ENCODE measurements around the gene ATP9A.

GRCh38 chr20:51641866-51642265, 126.3 kb downstream of the ATP9A start:
- TF ChIP-seq CTCF (IDR thresholded peaks at IDR 0.05; ENCODE audit: low read depth, low read length) (no peak), POLR2A (IDR thresholded peaks at IDR 0.05; ENCODE audit: extremely low read depth, insufficient read length) (no peak)
- TF ChIP-seq, protein P1, sequence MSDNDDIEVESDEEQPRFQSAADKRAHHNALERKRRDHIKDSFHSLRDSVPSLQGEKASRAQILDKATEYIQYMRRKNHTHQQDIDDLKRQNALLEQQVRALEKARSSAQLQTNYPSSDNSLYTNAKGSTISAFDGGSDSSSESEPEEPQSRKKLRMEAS (IDR thresholded peaks at IDR 0.05; ENCODE audit: low read depth, low read length): no peak
